ENCODE results near the gene PMS1.
"Not testable (repeated sequence)": the region's sequence is repeated elsewhere in the genome, so short reads cannot be mapped to it uniquely, and the experiment has no call there.

PMS1 gene

GRCh38 chr2:189830510-189830909, 46.3 kb downstream of the PMS1 start:
- no peak overlapping the region for H3K4me3 ChIP-seq (ENCODE audit: low read depth, low read length)
- no peak for DNase-seq (ENCODE audit: low read depth)
- TF ChIP-seq MYC (IDR thresholded peaks at IDR 0.05; ENCODE audit: low read depth, low read length): no peak
- TF ChIP-seq, protein P1, sequence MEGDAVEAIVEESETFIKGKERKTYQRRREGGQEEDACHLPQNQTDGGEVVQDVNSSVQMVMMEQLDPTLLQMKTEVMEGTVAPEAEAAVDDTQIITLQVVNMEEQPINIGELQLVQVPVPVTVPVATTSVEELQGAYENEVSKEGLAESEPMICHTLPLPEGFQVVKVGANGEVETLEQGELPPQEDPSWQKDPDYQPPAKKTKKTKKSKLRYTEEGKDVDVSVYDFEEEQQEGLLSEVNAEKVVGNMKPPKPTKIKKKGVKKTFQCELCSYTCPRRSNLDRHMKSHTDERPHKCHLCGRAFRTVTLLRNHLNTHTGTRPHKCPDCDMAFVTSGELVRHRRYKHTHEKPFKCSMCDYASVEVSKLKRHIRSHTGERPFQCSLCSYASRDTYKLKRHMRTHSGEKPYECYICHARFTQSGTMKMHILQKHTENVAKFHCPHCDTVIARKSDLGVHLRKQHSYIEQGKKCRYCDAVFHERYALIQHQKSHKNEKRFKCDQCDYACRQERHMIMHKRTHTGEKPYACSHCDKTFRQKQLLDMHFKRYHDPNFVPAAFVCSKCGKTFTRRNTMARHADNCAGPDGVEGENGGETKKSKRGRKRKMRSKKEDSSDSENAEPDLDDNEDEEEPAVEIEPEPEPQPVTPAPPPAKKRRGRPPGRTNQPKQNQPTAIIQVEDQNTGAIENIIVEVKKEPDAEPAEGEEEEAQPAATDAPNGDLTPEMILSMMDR (IDR thresholded peaks at IDR 0.05; ENCODE audit: low read depth, low read length): no peak
- TF ChIP-seq MAX (IDR thresholded peaks at IDR 0.05; ENCODE audit: low read depth, low read length): no peak
- TF ChIP-seq POLR2A (IDR thresholded peaks at IDR 0.05; ENCODE audit: extremely low read depth, insufficient read length): no peak

GRCh38 chr2:189834059-189834458, 49.8 kb downstream of the PMS1 start:
- no peak for TF ChIP-seq MAX (IDR thresholded peaks at IDR 0.05; ENCODE audit: low read depth, low read length)
- TF ChIP-seq MYC (IDR thresholded peaks at IDR 0.05; ENCODE audit: low read depth, low read length): no peak
- TF ChIP-seq, protein P1 (IDR thresholded peaks at IDR 0.05; ENCODE audit: low read depth, low read length): no peak
- no peak for TF ChIP-seq POLR2A (IDR thresholded peaks at IDR 0.05; ENCODE audit: extremely low read depth, insufficient read length)
- H3K4me3 ChIP-seq (ENCODE audit: low read depth, low read length): no peak overlapping the region
- no peak for DNase-seq (ENCODE audit: low read depth)

DNA sequence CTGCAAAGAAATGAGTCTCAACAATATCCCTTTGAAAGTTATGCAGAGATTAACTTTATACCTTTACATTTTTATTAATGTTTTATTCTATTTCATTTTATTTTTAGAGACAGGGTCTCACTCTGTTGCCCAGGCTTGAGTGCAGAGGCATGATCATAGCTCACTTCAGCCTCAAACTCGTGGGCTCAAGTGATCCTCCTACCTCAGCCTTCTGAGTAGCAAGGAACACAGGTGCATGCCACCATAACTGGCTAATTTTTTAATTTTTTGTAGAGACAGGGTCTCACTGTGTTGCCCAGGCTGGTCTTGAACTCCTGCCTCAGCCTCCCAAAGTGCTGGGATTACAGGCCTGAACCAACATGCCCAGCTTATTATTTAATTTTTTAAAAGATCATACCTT, 50.4 kb downstream of the PMS1 start:
- not testable (repeated sequence) for DNase-seq (ENCODE audit: low read depth); H3K4me3 ChIP-seq (ENCODE audit: low read depth, low read length)

DNA sequence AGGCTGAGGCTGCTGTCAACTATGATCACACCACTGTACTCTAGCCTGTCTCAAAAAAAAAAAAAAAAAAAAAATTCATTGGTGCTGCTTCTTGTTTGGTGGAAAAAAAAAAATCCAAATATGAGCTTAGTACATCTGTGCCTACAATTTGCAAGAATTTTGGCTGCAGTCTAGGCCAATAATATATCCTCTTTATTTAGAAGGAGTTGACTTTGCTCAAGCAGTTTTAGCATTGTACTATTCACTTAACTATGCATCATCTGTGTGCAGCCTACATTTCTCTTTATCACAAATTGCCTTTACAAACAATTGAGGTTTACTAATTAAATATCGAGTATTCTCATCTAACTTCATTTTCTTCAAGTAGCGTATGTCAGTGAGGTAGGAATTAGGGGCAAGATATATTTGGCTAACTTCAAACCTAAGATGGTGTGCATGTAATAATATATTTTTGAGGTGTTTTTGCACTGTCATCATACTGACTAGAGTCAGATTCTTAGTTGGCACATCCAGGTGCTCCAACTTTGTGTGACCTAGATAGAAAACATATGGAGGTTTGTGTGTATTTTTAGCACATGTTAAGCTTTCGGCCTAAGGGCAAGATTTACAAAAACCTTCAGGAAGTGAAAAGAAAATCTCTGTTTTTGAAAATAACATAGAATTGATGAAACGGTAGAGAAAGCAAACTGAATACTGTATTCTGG, 51.8 kb downstream of the PMS1 start:
- TF ChIP-seq MYC (IDR thresholded peaks at IDR 0.05; ENCODE audit: low read depth, low read length): no peak
- H3K4me3 ChIP-seq (ENCODE audit: low read depth, low read length): no peak overlapping the region
- DNase-seq (ENCODE audit: low read depth): no peak

DNA sequence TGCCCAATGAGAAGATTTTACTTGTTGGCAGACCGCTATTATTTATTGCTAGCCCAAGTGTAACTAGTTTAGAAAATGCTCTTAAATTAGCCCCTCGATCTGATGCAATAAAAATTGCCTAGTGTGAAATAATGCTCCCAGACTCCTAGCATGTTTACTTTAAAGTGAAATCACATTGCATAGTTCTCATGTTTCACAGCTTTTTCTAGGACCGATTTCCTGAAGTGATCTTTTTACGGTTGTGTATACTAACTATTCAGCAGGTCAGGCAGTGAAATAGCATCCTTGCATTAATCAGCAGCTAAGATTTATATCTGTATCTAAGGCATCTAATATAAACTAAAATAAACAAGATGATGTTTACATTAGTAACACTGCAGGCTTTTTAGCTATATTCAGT, 52.4 kb downstream of the PMS1 start:
- DNase-seq (ENCODE audit: low read depth): no peak
- no peak overlapping the region for H3K4me3 ChIP-seq (ENCODE audit: low read depth, low read length)
- TF ChIP-seq POLR2A (IDR thresholded peaks at IDR 0.05; ENCODE audit: extremely low read depth, insufficient read length) (no peak), MYC (IDR thresholded peaks at IDR 0.05; ENCODE audit: low read depth, low read length) (no peak), MAX (IDR thresholded peaks at IDR 0.05; ENCODE audit: low read depth, low read length) (no peak)
- TF ChIP-seq, protein P1 (IDR thresholded peaks at IDR 0.05; ENCODE audit: low read depth, low read length): no peak

DNA sequence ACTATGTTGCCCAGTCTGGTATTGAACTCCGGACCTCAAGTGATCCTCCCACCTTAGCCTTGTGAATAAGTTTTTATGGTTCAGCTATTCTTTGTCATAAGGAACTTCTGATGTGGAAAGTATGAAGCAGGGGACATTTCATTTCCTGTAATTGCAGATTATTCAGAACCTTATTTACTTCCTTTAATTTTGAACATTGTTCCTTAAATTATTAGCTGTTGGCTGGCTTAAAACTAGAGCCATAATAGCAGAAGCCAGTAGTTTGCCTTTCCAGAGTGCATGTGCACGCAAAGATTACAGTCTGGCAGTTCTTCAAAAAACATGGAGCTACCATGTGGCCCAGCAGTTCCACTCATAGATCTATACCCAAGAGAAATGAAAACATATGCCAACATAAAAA, 53.1 kb downstream of the PMS1 start:
- TF ChIP-seq MYC (IDR thresholded peaks at IDR 0.05; ENCODE audit: low read depth, low read length): no peak
- TF ChIP-seq, protein P1 (IDR thresholded peaks at IDR 0.05; ENCODE audit: low read depth, low read length): no peak
- no peak for TF ChIP-seq POLR2A (IDR thresholded peaks at IDR 0.05; ENCODE audit: extremely low read depth, insufficient read length)
- TF ChIP-seq MAX (IDR thresholded peaks at IDR 0.05; ENCODE audit: low read depth, low read length): no peak
- H3K4me3 ChIP-seq (ENCODE audit: low read depth, low read length): no peak overlapping the region
- no peak for DNase-seq (ENCODE audit: low read depth)

DNA sequence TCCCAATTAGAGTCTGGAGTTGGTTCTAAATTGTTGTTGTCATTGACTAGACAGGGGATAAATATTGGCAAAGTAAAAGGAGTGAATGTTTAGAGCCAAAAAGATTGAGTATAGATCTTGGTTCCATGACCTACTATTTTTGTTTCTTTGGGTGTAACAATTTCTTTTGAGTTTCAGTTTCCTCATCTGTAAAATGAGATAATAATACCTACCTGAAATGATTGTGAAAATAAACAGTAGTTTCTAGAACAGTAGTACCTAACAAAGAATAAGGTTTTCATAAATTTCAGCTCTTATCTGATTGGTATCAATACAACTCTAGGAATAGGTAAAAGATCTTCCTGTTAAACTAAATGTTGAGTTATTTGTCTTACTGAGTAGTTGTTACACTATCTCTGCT, 56.8 kb downstream of the PMS1 start:
- DNase-seq (ENCODE audit: low read depth): no peak
- TF ChIP-seq, protein P1 (IDR thresholded peaks at IDR 0.05; ENCODE audit: low read depth, low read length): no peak
- TF ChIP-seq MAX (IDR thresholded peaks at IDR 0.05; ENCODE audit: low read depth, low read length) (no peak), POLR2A (IDR thresholded peaks at IDR 0.05; ENCODE audit: extremely low read depth, insufficient read length) (no peak), MYC (IDR thresholded peaks at IDR 0.05; ENCODE audit: low read depth, low read length) (no peak)

More for the DNA sequence above, 56.8 kb downstream of the PMS1 start:
- H3K4me3 ChIP-seq (ENCODE audit: low read depth, low read length): no peak overlapping the region

All from NB4 (cell line).